ENCODE results near the gene CSK. TPM values are rescaled to one million over a fixed set of nuclear protein-coding genes. Genes with fewer than 3 reads are reported as not detected.

CSK gene
- total RNA-seq, 2 experiments from 2014 or later, result 114 to 118 TPM

DNA sequence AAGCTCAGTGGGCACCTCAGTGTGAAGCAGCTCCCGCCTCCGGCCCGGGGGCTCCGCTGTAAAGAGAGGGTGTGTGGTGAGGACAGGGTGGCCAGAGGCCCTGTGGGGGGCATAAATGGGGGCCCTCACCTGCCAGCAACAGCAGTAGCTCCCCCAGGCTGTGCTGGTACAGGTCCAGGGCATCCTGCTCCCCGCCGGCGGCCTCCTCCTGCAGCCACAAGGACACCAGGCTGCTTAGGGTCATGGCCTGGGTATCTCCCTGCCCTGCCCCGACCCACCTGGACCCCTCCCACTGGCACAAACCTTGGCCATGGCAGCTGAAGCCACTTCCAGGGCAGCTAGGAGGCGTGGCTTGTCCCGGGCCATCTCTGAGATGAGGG lies 56.2 kb downstream of the CSK start:
- ChIA-PET CTCF (no interaction called here), POLR2A (no interaction called here)
- Mint-ChIP-seq H3K4me3 (no peak overlapping the region), H3K27me3 (no peaks in the 10 kb centered on the region), H3K27ac (no peak overlapping the region), H3K36me3 (ENCODE audit: low read depth) (peaks cover 33% of the 10 kb centered on the region), H3K9me3 (no peaks in the 10 kb centered on the region), H3K4me1 (ENCODE audit: low read depth) (peaks cover 24% of the 10 kb centered on the region)
- ATAC-seq (ENCODE audit: poor library complexity) (no peak), DNase-seq (no peak)
- intact Hi-C loops (cut with DNase I, micrococcal nuclease), result loop anchor here in 1 of 2 experiments (5.0 to 10.0 kb wide), 2 partner anchors 36 to 203 kb away; no protein-coding TSS in a partner anchor
- peaks cover 47% of the 10 kb centered on the region for H3K36me3 ChIP-seq (ENCODE audit: insufficient read depth, low read length)
- H3K27me3 ChIP-seq (ENCODE audit: control insufficient read depth in 1 of 2, insufficient read depth in 2 of 2, low read length in 2 of 2), result no peaks in the 10 kb centered on the region
- TF ChIP-seq, protein P1, sequence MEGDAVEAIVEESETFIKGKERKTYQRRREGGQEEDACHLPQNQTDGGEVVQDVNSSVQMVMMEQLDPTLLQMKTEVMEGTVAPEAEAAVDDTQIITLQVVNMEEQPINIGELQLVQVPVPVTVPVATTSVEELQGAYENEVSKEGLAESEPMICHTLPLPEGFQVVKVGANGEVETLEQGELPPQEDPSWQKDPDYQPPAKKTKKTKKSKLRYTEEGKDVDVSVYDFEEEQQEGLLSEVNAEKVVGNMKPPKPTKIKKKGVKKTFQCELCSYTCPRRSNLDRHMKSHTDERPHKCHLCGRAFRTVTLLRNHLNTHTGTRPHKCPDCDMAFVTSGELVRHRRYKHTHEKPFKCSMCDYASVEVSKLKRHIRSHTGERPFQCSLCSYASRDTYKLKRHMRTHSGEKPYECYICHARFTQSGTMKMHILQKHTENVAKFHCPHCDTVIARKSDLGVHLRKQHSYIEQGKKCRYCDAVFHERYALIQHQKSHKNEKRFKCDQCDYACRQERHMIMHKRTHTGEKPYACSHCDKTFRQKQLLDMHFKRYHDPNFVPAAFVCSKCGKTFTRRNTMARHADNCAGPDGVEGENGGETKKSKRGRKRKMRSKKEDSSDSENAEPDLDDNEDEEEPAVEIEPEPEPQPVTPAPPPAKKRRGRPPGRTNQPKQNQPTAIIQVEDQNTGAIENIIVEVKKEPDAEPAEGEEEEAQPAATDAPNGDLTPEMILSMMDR (IDR thresholded peaks at IDR 0.05), result no peak
- H3K9me3 ChIP-seq (ENCODE audit: control insufficient read depth in 1 of 2, insufficient read depth in 1 of 2, low read length in 2 of 2), result no peaks in the 10 kb centered on the region
- peaks cover 24% of the 10 kb centered on the region for H3K4me1 ChIP-seq (ENCODE audit: insufficient read depth, low read length)
- no peak overlapping the region for H3K27ac ChIP-seq (ENCODE audit: low read depth in 1 of 2, low read length in 2 of 2)
- H3K4me3 ChIP-seq (ENCODE audit: low read length), result no peak overlapping the region

DNA sequence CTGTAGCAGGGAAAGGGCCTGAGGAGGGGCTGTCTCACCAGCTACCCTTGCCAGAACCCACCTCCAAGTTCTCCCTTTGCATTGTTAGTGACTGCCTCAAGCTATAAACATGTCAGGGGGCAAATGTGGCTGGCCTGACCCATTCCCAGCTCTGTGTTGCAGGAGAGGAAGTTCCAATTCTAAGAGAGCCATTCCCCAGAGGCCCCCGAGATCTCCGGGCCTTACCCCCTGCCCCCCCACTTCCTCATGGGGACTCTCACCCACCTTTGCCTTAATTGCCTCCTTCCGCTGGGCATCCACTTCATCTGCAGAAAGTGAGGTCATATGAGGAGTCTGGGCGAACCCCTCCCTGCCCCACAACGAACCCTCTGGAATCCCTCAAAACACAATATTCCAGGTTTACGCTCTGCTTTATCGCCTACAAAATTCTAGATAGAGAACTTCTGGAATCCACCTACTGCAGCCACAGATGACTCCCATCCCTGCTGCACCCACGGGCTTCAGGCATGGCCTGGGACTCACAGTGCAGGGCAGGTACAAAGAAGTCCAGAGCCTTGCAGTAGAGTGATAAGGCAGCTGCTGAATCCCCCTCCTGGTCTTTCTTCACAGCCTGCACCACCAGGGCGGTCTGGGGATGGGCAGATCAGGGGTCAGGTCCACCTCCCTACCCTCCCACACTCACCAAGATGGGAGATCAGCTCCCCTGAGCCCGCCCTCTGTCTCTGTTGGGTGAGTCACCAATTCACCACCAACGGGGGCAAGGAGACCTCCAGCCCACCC lies 57.1 kb downstream of the CSK start:
- peaks cover 39% of the 10 kb centered on the region for H3K36me3 Mint-ChIP-seq (ENCODE audit: low read depth)
- Histone ChIP-seq H3K36me3 (ENCODE audit: insufficient read depth, low read length) (peaks cover 47% of the 10 kb centered on the region), H3K4me3 (ENCODE audit: low read length) (no peak overlapping the region), H3K27me3 (ENCODE audit: control insufficient read depth in 1 of 2, insufficient read depth in 2 of 2, low read length in 2 of 2) (no peaks in the 10 kb centered on the region), H3K27ac (ENCODE audit: low read depth in 1 of 2, low read length in 2 of 2) (no peak overlapping the region), H3K4me1 (ENCODE audit: insufficient read depth, low read length) (peaks cover 32% of the 10 kb centered on the region), H3K9me3 (ENCODE audit: control insufficient read depth in 1 of 2, insufficient read depth in 1 of 2, low read length in 2 of 2) (no peaks in the 10 kb centered on the region)
- ATAC-seq (ENCODE audit: poor library complexity) (no peak), DNase-seq (no peak)
- H3K4me1 Mint-ChIP-seq (ENCODE audit: low read depth), result peaks cover 30% of the 10 kb centered on the region
- intact Hi-C loops (cut with DNase I, micrococcal nuclease), result loop anchor here in 1 of 2 experiments (5.0 to 10.0 kb wide), 2 partner anchors 37 to 204 kb away; no protein-coding TSS in a partner anchor
- H3K27ac Mint-ChIP-seq, result no peak overlapping the region
- TF ChIP-seq, protein P1 (IDR thresholded peaks at IDR 0.05), result no peak
- no peaks in the 10 kb centered on the region for H3K9me3 Mint-ChIP-seq
- no peak overlapping the region for H3K4me3 Mint-ChIP-seq
- ChIA-PET CTCF (no interaction called here), POLR2A (no interaction called here)
- no peaks in the 10 kb centered on the region for H3K27me3 Mint-ChIP-seq

DNA sequence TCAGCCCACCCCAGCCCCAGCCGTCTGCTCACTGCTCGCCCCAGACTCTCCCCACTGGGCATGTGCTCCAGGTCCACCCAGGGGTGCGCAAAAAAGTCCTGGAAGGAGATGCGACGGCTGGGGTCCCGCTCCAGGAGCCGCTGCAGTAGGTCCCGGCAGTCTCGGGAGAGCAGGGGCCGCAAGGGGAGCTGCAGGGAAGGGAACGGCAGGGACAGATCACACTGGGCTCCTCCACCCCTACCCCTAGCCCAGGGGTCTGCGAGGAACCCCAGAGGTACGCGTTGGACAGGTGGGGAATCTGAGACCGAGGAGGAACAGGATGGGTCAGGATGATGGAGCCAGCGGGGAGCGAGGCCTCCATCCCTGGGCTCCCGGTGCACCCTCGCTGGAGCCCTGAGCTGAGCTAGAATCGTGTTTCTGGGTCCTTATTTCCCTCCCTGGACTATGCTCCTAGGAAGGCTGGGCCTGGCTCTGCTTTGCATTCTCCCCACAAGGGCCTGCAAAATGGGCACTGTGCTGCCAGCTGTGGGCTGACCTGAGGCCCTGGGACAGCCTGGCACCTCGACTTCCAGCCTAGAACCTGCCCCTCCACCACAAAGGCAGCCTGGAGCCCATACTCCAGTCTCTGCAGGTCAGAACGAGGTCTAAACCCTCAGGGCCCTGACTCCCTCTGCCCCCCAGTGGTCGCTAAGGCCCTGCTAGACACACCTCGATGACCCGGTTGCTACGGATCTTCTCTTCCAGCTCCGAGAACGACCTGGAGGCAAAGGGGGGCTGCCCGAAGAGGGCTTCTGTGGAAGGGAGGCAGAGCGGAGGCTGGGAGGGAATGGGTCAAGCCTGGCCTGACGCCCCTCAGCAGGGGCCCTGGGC lies 57.9 kb downstream of the CSK start:
- no peak for DNase-seq
- no peaks in the 10 kb centered on the region for H3K9me3 Mint-ChIP-seq
- CTCF ChIA-PET, result no interaction called here
- no peak overlapping the region for H3K27ac ChIP-seq (ENCODE audit: low read depth in 1 of 2, low read length in 2 of 2)
- POLR2A ChIA-PET, result interaction anchor here (1.1 to 1.7 kb wide), 2 partner anchors 46 to 62 kb away, joined by 3 to 4 read pairs; no protein-coding TSS in a partner anchor
- TF ChIP-seq, protein P1 (IDR thresholded peaks at IDR 0.05), result no peak
- H3K4me3 Mint-ChIP-seq, result no peak overlapping the region
- peaks cover 38% of the 10 kb centered on the region for H3K4me1 Mint-ChIP-seq (ENCODE audit: low read depth)
- H3K4me1 ChIP-seq (ENCODE audit: insufficient read depth, low read length), result peaks cover 41% of the 10 kb centered on the region
- H3K4me3 ChIP-seq (ENCODE audit: low read length), result no peak overlapping the region
- H3K27me3 ChIP-seq (ENCODE audit: control insufficient read depth in 1 of 2, insufficient read depth in 2 of 2, low read length in 2 of 2), result no peaks in the 10 kb centered on the region
- intact Hi-C loops (cut with DNase I, micrococcal nuclease), result loop anchor here (5.0 to 10.0 kb wide), 7 partner anchors 37 to 363 kb away; partner anchors contain the start of genes ARID3B (in 1 of the 2), C15orf39 (in 1 of the 2), EDC3 (in 1 of the 2) and MPI (in 1 of the 2)
- H3K9me3 ChIP-seq (ENCODE audit: control insufficient read depth in 1 of 2, insufficient read depth in 1 of 2, low read length in 2 of 2), result no peaks in the 10 kb centered on the region
- peaks cover 39% of the 10 kb centered on the region for H3K36me3 Mint-ChIP-seq (ENCODE audit: low read depth)
- no peak overlapping the region for H3K27ac Mint-ChIP-seq
- H3K27me3 Mint-ChIP-seq, result no peaks in the 10 kb centered on the region
- peaks cover 47% of the 10 kb centered on the region for H3K36me3 ChIP-seq (ENCODE audit: insufficient read depth, low read length)
- no peak for ATAC-seq (ENCODE audit: poor library complexity)

All from CD4-positive, alpha-beta T cell (primary cell).